Transverse colon (tissue), 4 donors: ENCODE data around the gene ATP5F1D. TPM values are rescaled to one million over a fixed set of nuclear protein-coding genes. Genes with fewer than 3 reads are reported as not detected.

Source experiments
- DNase-seq: peaks from one replicate; pipeline ENCODE4 v3.0.0-alpha.2; 2019
- H3K27ac ChIP-seq, 4 donors: fragments of 200-600 bp; sonication (generic); 2 replicates each; pipeline ENCODE4 v1.5.1; 2016 to 2018; ENCODE audit warnings: inconsistent platforms in 4 of 4
- H3K27me3 ChIP-seq: fragments of 200-600 bp; sonication (generic); 2 replicates; pipeline ENCODE4 v1.5.1; 2017; ENCODE audit warnings: inconsistent platforms
- H3K36me3 ChIP-seq, 4 donors: fragments of 200-600 bp; sonication (generic); 2 replicates each; pipeline ENCODE4 v1.5.1; 2017 to 2019; ENCODE audit warnings: inconsistent platforms in 4 of 4
- H3K4me1 ChIP-seq, 4 donors: fragments of 200-600 bp; sonication (generic); 2 replicates each; pipeline ENCODE4 v1.5.1; 2017 to 2020; ENCODE audit warnings: inconsistent platforms in 4 of 4
- H3K4me3 ChIP-seq, 4 donors: fragments of 200-600 bp; sonication (generic); 1 replicate in 1 of 4; 2 replicates in 3 of 4; pipeline versions ENCODE4 v1.5.1 to v1.6.1; 2017 to 2019; ENCODE audit warnings: inconsistent platforms in 4 of 4
- H3K9me3 ChIP-seq, 2 donors: fragments of 200-600 bp; sonication (generic); 2 replicates each; pipeline ENCODE4 v1.5.1; 2017 to 2019; ENCODE audit warnings: inconsistent platforms in 2 of 2
- EP300 ChIP-seq: sonication (generic); formaldehyde crosslinking; IDR thresholded peaks from one replicate; pipeline ENCODE4 v1.6.1; 2017; ENCODE audit warnings: antibody characterized with exemption, low read depth
- POLR2A ChIP-seq: fragments of 450-650 bp; IDR thresholded peaks from one replicate; pipeline ENCODE4 v1.6.1; 2016; ENCODE audit warnings: antibody characterized with exemption, mild to moderate bottlenecking, moderate library complexity
- POLR2AphosphoS5 ChIP-seq, 3 donors: sonication (generic); formaldehyde crosslinking; IDR thresholded peaks; one replicate each; pipeline ENCODE4 v1.6.1; 2016; ENCODE audit warnings: antibody characterized with exemption in 3 of 3
- WGBS, 2 donors: methylation state at CpG; one replicate each; pipeline ENCODE4 v1.1.5; 2018; ENCODE audit warnings: low coverage in 1 of 2; 5-methylcytosine and 5-hydroxymethylcytosine counted together
- in situ Hi-C, 4 donors: fragments of 200-750 bp; cut with MboI; loops; one replicate each; pipeline versions ENCODE4 v1.15.0 to v1.15.1; 2017; ENCODE audit warnings: low sequenced_read_pairs in 3 of 4, low pct_ligation_motif_present in 1 of 4, low pct_unique_long_range_greater_than_20kb in 1 of 4
- intact Hi-C: fragments of 100-400 bp; cut with DNase I; formaldehyde crosslinking; loops from one replicate; pipeline ENCODE4 v1.15.1; 2023; ENCODE audit warnings: low total_unique reads
- total RNA-seq, 4 donors: library from RNA; depleted of rRNA; stranded (reverse); fragments of >200 nt; gene quantifications; one replicate each; pipeline ENCODE4 v1.1.0, GENCODE V29; 2016
- TF ChIP-seq, protein P1 (sequence below), 5 experiments: fragments of 200-600 bp in 3 of 5; fragments of 450-650 bp in 2 of 5; sonication (generic) in 3 of 5; IDR thresholded peaks; 1 replicate in 2 of 5; 2 replicates in 3 of 5; pipeline ENCODE4 v1.5.1; 2016 to 2017; ENCODE audit warnings: antibody characterized with exemption in 5 of 5, inconsistent platforms in 3 of 5, mild to moderate bottlenecking in 2 of 5, moderate library complexity in 1 of 5

ATP5F1D gene
- total RNA-seq, 4 donors from 2014 or later = 157 to 650 (median 240) TPM

DNA sequence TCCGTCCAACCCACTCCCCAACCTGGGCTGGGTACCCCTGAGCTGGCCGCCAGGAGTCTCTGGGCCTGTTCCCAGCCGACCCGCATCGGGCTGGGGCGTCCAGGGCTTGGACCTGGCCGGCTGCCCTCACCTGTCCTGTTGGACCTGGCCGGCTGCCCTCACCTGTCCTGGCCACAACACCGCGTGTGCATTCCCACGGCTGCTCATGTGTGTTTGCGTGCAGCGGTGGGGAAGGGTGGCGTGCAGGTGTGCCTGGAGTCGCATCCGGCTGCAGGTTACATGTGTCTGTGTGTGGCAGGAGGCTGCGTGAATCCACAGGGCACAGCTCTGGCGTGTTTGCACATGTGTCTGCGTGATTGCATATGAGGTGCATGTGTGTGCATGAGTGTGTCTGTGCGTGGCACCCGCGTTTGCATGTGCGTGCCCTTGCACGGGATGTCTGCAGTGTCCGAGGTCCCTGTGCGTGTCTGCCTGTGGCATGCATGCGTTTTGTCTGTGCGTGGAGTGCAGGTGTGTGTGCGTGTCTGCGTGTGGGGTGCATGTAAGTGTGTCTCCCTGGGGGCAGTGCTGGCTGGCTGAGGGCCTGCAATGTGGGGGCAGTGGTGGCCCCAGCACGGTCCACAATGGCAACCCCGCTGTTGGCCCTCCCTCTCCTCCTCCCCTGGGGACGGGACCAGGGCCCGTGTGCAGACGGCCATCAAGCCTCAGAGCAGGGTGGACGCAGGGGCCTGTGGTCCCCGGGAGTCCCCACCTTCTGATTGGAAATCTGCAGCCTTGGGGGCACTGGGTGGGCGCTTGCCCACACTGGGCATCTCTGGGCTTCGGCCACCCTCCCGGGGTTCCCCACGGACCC is 47.5 kb downstream of the ATP5F1D start:
- DNase-seq = no peak
- Histone ChIP-seq H3K27me3 (peaks cover 74% of the 10 kb centered on the region), H3K36me3 (no peaks in the 10 kb centered on the region), H3K9me3 (no peaks in the 10 kb centered on the region), H3K27ac (no peak overlapping the region), H3K4me3 (no peak overlapping the region), H3K4me1 (peaks cover 15 to 56% (median 45%) of the 10 kb centered on the region in 4 donors)
- in situ Hi-C loops (loop anchor here in 2 of 4 donors (25.0 kb wide), 1 partner anchor 98 kb away; the partner anchor contains the start of gene NDUFS7 (in 2 of the 2)), intact Hi-C loops (loop anchor here (10.0 kb wide), 1 partner anchor 116 kb away; the partner anchor contains the start of genes DAZAP1 and GAMT)
- TF ChIP-seq, protein P1, sequence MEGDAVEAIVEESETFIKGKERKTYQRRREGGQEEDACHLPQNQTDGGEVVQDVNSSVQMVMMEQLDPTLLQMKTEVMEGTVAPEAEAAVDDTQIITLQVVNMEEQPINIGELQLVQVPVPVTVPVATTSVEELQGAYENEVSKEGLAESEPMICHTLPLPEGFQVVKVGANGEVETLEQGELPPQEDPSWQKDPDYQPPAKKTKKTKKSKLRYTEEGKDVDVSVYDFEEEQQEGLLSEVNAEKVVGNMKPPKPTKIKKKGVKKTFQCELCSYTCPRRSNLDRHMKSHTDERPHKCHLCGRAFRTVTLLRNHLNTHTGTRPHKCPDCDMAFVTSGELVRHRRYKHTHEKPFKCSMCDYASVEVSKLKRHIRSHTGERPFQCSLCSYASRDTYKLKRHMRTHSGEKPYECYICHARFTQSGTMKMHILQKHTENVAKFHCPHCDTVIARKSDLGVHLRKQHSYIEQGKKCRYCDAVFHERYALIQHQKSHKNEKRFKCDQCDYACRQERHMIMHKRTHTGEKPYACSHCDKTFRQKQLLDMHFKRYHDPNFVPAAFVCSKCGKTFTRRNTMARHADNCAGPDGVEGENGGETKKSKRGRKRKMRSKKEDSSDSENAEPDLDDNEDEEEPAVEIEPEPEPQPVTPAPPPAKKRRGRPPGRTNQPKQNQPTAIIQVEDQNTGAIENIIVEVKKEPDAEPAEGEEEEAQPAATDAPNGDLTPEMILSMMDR (IDR thresholded peaks at IDR 0.05) = no peak
- WGBS, 2 donors = 79% methylated on average over 35 of the region's 41 CpGs; no CpG with 5 or more reads in 1 of the 2 donors

DNA sequence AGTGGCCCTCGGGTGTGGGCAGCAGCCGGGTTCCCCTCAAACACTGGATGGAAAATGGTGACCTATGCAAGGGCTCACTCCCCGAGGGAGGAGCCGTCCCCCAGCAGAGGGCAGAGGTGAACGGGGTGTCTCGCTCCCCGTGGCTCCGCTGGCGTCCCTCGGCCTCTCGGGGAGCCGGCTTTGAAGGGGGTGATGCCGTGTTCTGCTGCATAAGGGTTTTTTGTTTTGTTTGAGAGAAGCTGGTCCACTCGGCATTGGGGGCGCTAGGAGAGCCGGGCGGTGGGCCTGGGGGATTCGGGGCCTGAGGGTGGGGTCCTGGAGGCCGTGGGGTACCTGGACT is 48.1 kb downstream of the ATP5F1D start:
- intact Hi-C loops (loop anchor here (10.0 kb wide), 2 partner anchors 115 to 155 kb away; partner anchors contain the start of genes DAZAP1 and GAMT), in situ Hi-C loops (loop anchor here in 2 of 4 donors (25.0 kb wide), 1 partner anchor 98 kb away; the partner anchor contains the start of gene NDUFS7 (in 2 of the 2))
- TF ChIP-seq, protein P1 (IDR thresholded peaks at IDR 0.05) = no peak
- no peak for TF ChIP-seq POLR2AphosphoS5 (IDR thresholded peaks at IDR 0.05)
- TF ChIP-seq POLR2A = no peak
- no peak for TF ChIP-seq EP300
- H3K4me3 ChIP-seq = no peak overlapping the region
- no peak for DNase-seq
- H3K27ac ChIP-seq = no peak overlapping the region
- peaks cover 15 to 51% (median 41%) of the 10 kb centered on the region in 4 donors for H3K4me1 ChIP-seq
- WGBS, 2 donors = 70 to 80% methylated on average over 4 to 19 of the region's 19 CpGs
- H3K36me3 ChIP-seq = no peaks in the 10 kb centered on the region
- H3K9me3 ChIP-seq = no peaks in the 10 kb centered on the region
- peaks cover 72% of the 10 kb centered on the region for H3K27me3 ChIP-seq

DNA sequence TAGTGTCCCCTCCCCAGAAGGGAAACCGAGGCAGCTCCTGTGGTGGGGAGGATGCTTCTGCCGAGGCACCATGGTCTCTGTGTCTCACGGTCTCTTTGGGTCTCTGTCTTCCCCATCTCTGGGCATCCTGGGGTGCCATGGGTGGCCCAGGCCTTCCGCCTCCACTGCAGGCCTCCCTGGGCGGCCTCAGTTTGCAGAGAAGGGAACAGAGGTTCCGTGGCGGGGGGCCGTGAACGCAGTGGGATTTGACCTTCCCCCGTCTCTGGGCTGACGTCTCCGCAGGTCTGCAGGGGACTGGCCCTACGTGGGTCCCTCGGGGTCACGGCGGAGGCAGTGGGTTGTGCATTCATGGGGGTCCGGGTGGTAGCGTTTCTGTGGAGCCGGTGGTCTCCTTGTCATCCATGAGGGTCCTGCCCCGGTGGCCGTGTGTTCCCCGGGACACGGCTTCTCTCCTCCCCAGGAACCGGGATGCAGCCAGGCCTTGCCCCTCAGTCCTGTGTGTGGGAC is 48.7 kb downstream of the ATP5F1D start:
- 83% methylated on average over 22 of the region's 24 CpGs; no CpG with 5 or more reads in 1 of the 2 donors for WGBS, 2 donors
- no peak for DNase-seq
- in situ Hi-C loops (loop anchor here in 2 of 4 donors (25.0 kb wide), 1 partner anchor 97 kb away; the partner anchor contains the start of gene NDUFS7 (in 2 of the 2)), intact Hi-C loops (loop anchor here (10.0 kb wide), 1 partner anchor 155 kb away; no protein-coding TSS in a partner anchor)
- Histone ChIP-seq H3K27ac (peak overlapping the region in 3 of 4 donors; percentile 32 to 65 (median 48)), H3K27me3 (peaks cover 74% of the 10 kb centered on the region), H3K9me3 (no peaks in the 10 kb centered on the region), H3K4me1 (peaks cover 15 to 46% (median 40%) of the 10 kb centered on the region in 4 donors), H3K4me3 (no peak overlapping the region), H3K36me3 (no peaks in the 10 kb centered on the region)
- TF ChIP-seq, protein P1 (IDR thresholded peaks at IDR 0.05) = no peak
